Stimulated activated effector memory CD8-positive, alpha-beta T cell treated with anti-CD3 and anti-CD28 coated beads, Interleukin-12 subunit alpha, Interleukin-12 subunit beta, amount 100 ng/mL, for 72 hours (primary cell): Measurements from ENCODE around the gene PFKFB2.

Experiments used
- ATAC-seq: fragments of 150-1000 bp; cut with Tn5 transposase; 2 replicates; pipeline ENCODE4 v1.10.0; 2021
- DNase-seq, 2 donors: peaks; one replicate each; pipeline ENCODE4 v3.0.0; 2021 to 2022; ENCODE audit warnings: low spot score in 2 of 2
- H3K27ac Mint-ChIP-seq: one replicate; pipeline ENCODE4 v1.8.0; 2022; ENCODE audit warnings: mild to moderate bottlenecking, mixed read lengths
- H3K36me3 Mint-ChIP-seq: one replicate; pipeline ENCODE4 v1.8.0; 2022; ENCODE audit warnings: mild to moderate bottlenecking, mixed read lengths
- H3K4me1 Mint-ChIP-seq: one replicate; pipeline ENCODE4 v1.8.0; 2022; ENCODE audit warnings: mixed read lengths
- H3K4me3 Mint-ChIP-seq: one replicate; pipeline ENCODE4 v1.8.0; 2022; ENCODE audit warnings: mild to moderate bottlenecking, mixed read lengths
- H3K9me3 Mint-ChIP-seq: one replicate; pipeline ENCODE4 v1.8.0; 2022; ENCODE audit warnings: mixed read lengths

Gene PFKFB2

DNA sequence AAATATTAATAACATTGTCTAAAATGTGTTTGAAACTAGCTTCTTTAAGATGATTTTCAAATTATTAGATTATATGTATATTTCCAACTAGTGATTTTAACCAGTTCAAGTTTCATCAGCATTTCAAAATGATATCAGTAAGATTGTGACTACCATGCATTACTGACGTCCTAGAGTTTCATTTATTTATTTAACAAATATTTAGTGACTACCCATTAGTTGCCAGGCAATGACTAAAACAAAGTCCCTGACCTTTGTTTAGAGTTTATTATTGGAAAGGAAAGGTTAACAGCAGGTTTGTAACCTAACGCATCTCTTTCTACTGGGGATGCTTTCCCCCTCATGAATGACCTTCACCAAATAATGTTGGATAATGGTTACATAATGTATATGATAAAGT lies 28.0 kb downstream of the PFKFB2 start:
- Mint-ChIP-seq H3K4me1 (peaks cover 10% of the 10 kb centered on the region), H3K27ac (no peak overlapping the region), H3K36me3 (no peaks in the 10 kb centered on the region), H3K4me3 (no peak overlapping the region), H3K9me3 (no peaks in the 10 kb centered on the region)
- no peak for ATAC-seq
- no peak for DNase-seq

DNA sequence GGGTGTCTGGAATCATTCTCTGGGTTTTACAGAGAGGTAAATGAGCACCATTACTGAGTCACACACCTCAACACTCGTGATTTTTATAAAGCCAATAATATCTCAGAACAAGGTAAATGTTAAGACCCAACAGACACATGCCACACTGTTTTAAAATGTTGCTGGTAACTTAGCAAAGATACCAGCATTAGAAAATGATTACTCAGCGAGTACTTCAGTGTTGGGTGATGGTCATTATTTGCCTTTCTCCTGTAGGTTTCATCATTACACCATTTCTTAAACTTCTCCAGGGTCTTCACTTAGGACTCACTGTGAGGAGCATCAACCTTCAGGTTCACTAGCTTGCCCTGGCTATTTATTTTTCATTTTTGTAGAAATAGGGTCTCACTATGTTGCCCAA lies 28.7 kb downstream of the PFKFB2 start:
- ATAC-seq: no peak
- H3K4me1 Mint-ChIP-seq: peaks cover 10% of the 10 kb centered on the region
- no peak overlapping the region for H3K27ac Mint-ChIP-seq

GRCh38 chr1:207084232-207084631 lies 31.2 kb downstream of the PFKFB2 start:
- H3K27ac Mint-ChIP-seq: no peak overlapping the region
- H3K36me3 Mint-ChIP-seq: no peaks in the 10 kb centered on the region
- DNase-seq (no peak), ATAC-seq (no peak)
- no peak overlapping the region for H3K4me3 Mint-ChIP-seq
- H3K4me1 Mint-ChIP-seq: peaks cover 10% of the 10 kb centered on the region
- H3K9me3 Mint-ChIP-seq: no peaks in the 10 kb centered on the region

More for the DNA sequence above, 28.7 kb downstream of the PFKFB2 start:
- H3K4me3 Mint-ChIP-seq: no peak overlapping the region
- H3K9me3 Mint-ChIP-seq: no peaks in the 10 kb centered on the region
- no peak for DNase-seq
- no peaks in the 10 kb centered on the region for H3K36me3 Mint-ChIP-seq

- Mint-ChIP-seq H3K27ac (no peak overlapping the region), H3K4me3 (no peak overlapping the region), H3K36me3 (no peaks in the 10 kb centered on the region), H3K9me3 (no peaks in the 10 kb centered on the region), H3K4me1 (peaks cover 10% of the 10 kb centered on the region)
- ATAC-seq (peak; percentile 79), DNase-seq (peak; percentile 20 to 66)
Measured at GRCh38 chr1:207084701-207085180, 31.7 kb downstream of the PFKFB2 start.

GRCh38 chr1:207085887-207086286 lies 32.8 kb downstream of the PFKFB2 start:
- Mint-ChIP-seq H3K36me3 (no peaks in the 10 kb centered on the region), H3K4me1 (peaks cover 10% of the 10 kb centered on the region), H3K9me3 (no peaks in the 10 kb centered on the region), H3K27ac (peak overlapping the region; percentile 24), H3K4me3 (no peak overlapping the region)
- ATAC-seq: no peak
- no peak for DNase-seq

- Mint-ChIP-seq H3K36me3 (no peaks in the 10 kb centered on the region), H3K9me3 (no peaks in the 10 kb centered on the region), H3K4me1 (peaks cover 10% of the 10 kb centered on the region), H3K27ac (no peak overlapping the region), H3K4me3 (no peak overlapping the region)
- ATAC-seq: no peak
- DNase-seq: no peak
Measured at GRCh38 chr1:207088161-207088560, 35.1 kb downstream of the PFKFB2 start.

DNA sequence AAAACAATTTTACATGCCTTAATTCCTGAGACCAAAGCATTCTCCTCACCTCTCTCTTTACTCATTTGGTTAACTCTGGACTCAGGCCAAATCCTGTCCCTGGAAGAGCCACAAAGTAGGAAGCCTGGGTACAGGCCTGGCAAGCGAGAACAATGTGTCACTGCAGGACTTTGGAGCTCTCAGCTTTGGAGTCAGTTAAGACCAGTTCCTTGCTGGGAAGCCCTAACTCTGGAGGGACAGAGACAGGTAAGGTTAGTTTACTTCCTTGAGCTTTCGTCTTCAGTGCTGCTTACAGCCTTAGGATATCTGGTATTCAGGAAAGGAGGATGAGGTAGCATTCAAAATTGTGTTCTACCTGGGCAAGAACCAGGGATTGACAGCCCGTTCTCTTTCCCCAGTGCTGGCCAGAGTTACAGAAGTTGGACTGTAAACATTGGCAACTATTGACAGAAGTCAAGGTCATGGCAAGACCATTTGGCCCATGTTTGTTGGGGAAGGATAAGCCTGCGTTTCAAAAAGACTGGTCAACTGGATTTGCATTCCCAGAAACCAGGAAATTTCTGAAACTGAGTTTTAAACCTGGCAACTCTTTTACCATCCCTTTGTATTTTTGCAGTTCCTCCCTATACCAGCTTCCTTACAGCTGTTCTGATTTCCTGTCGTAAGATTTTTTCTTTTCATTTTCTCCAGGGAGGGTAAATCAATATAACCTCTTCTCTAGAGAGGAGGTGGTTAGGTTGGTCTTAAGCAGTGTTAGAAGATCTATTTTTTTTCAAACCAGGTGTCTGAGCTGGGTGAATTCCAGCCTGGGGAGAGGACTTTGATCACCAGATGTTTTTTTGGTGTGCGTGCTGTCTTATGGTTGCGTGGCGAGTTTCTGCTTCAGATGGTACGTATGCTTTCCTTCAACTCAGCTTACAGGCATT lies 35.9 kb downstream of the PFKFB2 start, which contains the start of gene C4BPB:
C4BPB (plus strand) TSS at position 160 of the 926 bp plus-strand sequence; CDS start at position 832, 672 bp downstream.
- Mint-ChIP-seq H3K27ac (no peak within 1 kb of the TSS), H3K4me3 (no peak within 1 kb of the TSS), H3K4me1 (peaks cover 10% of the 10 kb centered on the region), H3K9me3 (no peaks in the 10 kb centered on the region), H3K36me3 (no peaks in the 10 kb centered on the region)
- ATAC-seq: no peak
- peak in 1 of 2 donors; percentile 33 for DNase-seq

DNA sequence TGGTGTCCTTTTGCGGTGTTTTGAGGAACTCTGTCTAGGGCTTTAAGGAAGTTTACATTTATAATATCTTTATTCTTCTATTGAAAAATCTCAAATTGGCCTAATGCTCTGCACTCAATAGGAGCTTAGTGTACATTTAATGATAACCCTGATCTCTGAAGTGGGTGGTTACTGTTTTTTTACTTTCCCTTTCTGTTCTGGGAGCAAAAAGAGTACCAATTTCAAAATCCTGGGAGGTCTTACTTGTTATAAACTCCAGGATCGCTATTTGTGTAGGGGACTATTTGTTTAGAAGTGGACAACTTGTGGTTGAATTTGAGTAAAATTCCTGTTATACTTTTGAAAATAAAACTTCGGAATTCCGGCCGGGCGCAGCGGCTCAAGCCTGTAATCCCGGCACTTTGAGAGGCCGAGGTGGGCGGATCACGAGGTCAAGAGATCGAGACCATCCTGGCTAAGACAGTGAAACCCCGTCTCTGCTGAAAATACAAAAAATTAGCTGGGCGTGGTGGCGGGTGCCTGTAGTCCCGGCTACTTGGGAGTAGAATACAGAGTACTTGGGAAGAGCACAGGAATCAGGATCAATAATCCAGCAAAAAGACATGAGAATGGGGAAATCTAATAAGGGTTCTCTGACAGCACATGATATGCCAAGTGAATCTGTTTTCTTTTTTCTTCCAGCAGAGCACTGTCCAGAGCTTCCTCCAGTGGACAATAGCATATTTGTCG lies 36.7 kb downstream of the PFKFB2 start:
- no peak for ATAC-seq
- Mint-ChIP-seq H3K27ac (no peak overlapping the region), H3K4me1 (peaks cover 7% of the 10 kb centered on the region), H3K4me3 (no peak overlapping the region), H3K36me3 (no peaks in the 10 kb centered on the region), H3K9me3 (no peaks in the 10 kb centered on the region)
- peak in 1 of 2 donors; percentile 30 for DNase-seq

- Mint-ChIP-seq H3K4me1 (no peaks in the 10 kb centered on the region), H3K27ac (no peak overlapping the region), H3K36me3 (no peaks in the 10 kb centered on the region), H3K4me3 (no peak overlapping the region), H3K9me3 (no peaks in the 10 kb centered on the region)
- DNase-seq (no peak), ATAC-seq (no peak)
Measured at GRCh38 chr1:207091200-207091908, 38.3 kb downstream of the PFKFB2 start.

GRCh38 chr1:207093944-207094343 lies 40.9 kb downstream of the PFKFB2 start:
- DNase-seq (no peak), ATAC-seq (no peak)
- H3K36me3 Mint-ChIP-seq: no peaks in the 10 kb centered on the region
- no peaks in the 10 kb centered on the region for H3K9me3 Mint-ChIP-seq
- no peak overlapping the region for H3K4me3 Mint-ChIP-seq
- H3K27ac Mint-ChIP-seq: no peak overlapping the region
- peaks cover 9% of the 10 kb centered on the region for H3K4me1 Mint-ChIP-seq

- peaks cover 9% of the 10 kb centered on the region for H3K4me1 Mint-ChIP-seq
- H3K27ac Mint-ChIP-seq: peak overlapping the region; percentile 20
- no peaks in the 10 kb centered on the region for H3K9me3 Mint-ChIP-seq
- H3K4me3 Mint-ChIP-seq: peak overlapping the region; percentile 6
- no peaks in the 10 kb centered on the region for H3K36me3 Mint-ChIP-seq
- DNase-seq (peak; percentile 4 to 63), ATAC-seq (peak; percentile 100)
Measured at GRCh38 chr1:207097871-207098324, 44.8 kb downstream of the PFKFB2 start.

DNA sequence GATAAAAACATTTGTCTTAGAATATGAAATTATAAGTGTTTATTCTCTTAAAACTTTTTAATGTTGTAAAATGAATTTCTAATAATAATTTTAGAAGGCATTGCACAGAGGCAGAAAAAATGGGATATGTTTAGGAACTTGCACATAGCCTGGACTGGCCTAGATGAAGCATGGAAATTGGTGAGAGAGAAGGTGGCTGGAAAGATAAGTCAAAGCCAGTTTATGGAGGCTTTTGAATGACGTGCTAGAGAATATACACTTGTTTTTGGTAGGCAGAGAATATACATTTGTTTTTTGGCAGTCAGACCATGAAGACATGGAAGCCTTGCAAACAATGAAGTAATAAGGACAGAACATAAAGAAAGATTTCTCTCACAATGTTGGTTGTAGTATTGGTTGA lies 48.6 kb downstream of the PFKFB2 start:
- DNase-seq: no peak
- no peak overlapping the region for H3K4me3 Mint-ChIP-seq
- no peaks in the 10 kb centered on the region for H3K36me3 Mint-ChIP-seq
- no peak overlapping the region for H3K27ac Mint-ChIP-seq
- no peaks in the 10 kb centered on the region for H3K9me3 Mint-ChIP-seq
- H3K4me1 Mint-ChIP-seq: peaks cover 9% of the 10 kb centered on the region
- ATAC-seq: no peak

GRCh38 chr1:207102146-207102545 lies 49.1 kb downstream of the PFKFB2 start:
- no peak overlapping the region for H3K27ac Mint-ChIP-seq
- no peak overlapping the region for H3K4me3 Mint-ChIP-seq
- DNase-seq: no peak
- no peak for ATAC-seq
- H3K36me3 Mint-ChIP-seq: no peaks in the 10 kb centered on the region
- H3K9me3 Mint-ChIP-seq: no peaks in the 10 kb centered on the region
- peaks cover 9% of the 10 kb centered on the region for H3K4me1 Mint-ChIP-seq

DNA sequence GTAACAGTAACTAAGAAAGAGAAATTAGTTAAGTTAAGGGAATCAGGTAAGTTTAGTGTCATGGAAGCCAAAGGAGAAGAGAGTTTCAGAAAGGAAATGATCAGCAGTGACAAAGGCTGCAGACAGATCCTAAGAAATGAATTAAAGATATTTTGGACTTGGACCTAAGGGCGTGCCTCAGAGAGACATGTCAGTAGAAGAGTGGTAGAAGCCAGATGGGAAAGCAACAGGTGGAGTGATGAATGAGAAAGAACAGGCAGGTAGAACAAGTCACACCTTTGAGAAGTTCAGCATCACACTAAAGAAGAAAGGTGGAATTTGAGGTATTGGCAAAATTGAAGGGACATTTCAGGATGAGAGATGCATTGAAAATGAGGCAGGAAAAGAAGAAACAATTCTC lies 49.6 kb downstream of the PFKFB2 start:
- no peak for DNase-seq
- no peak overlapping the region for H3K4me3 Mint-ChIP-seq
- peaks cover 6% of the 10 kb centered on the region for H3K4me1 Mint-ChIP-seq
- H3K36me3 Mint-ChIP-seq: no peaks in the 10 kb centered on the region
- H3K9me3 Mint-ChIP-seq: no peaks in the 10 kb centered on the region
- no peak overlapping the region for H3K27ac Mint-ChIP-seq
- ATAC-seq: no peak

- ATAC-seq (no peak), DNase-seq (no peak)
- Mint-ChIP-seq H3K9me3 (no peaks in the 10 kb centered on the region), H3K36me3 (no peaks in the 10 kb centered on the region), H3K4me3 (no peak within 1 kb of the TSS), H3K4me1 (no peaks in the 10 kb centered on the region), H3K27ac (no peak within 1 kb of the TSS)
Measured at GRCh38 chr1:207103892-207104373, 50.9 kb downstream of the PFKFB2 start, which contains the start of gene C4BPA. TSS of gene C4BPA (plus strand) at chr1:207104233. CDS start at chr1:207113026, 8,793 bp downstream.
